Adrenal gland (tissue), 12 donors: Measurements from ENCODE around the gene THSD4. TPM values are rescaled to one million over a fixed set of nuclear protein-coding genes. Genes with fewer than 3 reads are reported as not detected.

Experiments used
- DNase-seq, 7 donors: peaks; one replicate each; pipeline ENCODE4 v3.0.0-alpha.2; 2019 to 2020
- H3K27ac ChIP-seq, 5 donors: fragments of 200-600 bp; sonication (generic) in 4 of 5; 1 replicate in 3 of 5; 2 replicates in 2 of 5; pipeline versions ENCODE4 v1.5.1 to v1.8.0; 2016 to 2020; ENCODE audit warnings: mild to moderate bottlenecking in 1 of 5
- H3K27me3 ChIP-seq: fragments of 200-600 bp; 2 replicates; pipeline ENCODE4 v1.8.0; 2021
- H3K36me3 ChIP-seq, 2 donors: fragments of 200-600 bp; replicated peaks in 1 of 2; 1 replicate in 1 of 2; 2 replicates in 1 of 2; pipeline versions ENCODE4 v1.5.1 to v1.8.0; 2018 to 2022
- H3K4me1 ChIP-seq, 2 donors: fragments of 200-600 bp; replicated peaks in 1 of 2; 1 replicate in 1 of 2; 2 replicates in 1 of 2; pipeline versions ENCODE4 v1.5.1 to v1.8.0; 2018 to 2021
- H3K4me3 ChIP-seq, 4 donors: fragments of 200-600 bp; sonication (generic) in 3 of 4; one replicate each; pipeline ENCODE4 v1.5.1; 2016 to 2018
- H3K9me3 ChIP-seq, 3 donors: fragments of 200-600 bp; sonication (generic) in 1 of 3; replicated peaks in 1 of 3; 1 replicate in 2 of 3; 2 replicates in 1 of 3; pipeline versions ENCODE4 v1.5.1 to v1.8.0; 2016 to 2021
- POLR2A ChIP-seq, 2 donors: fragments of 450-650 bp; IDR thresholded peaks; one replicate each; pipeline ENCODE4 v1.6.1; 2017; ENCODE audit warnings: antibody characterized with exemption in 2 of 2, mild to moderate bottlenecking in 2 of 2, moderate library complexity in 1 of 2
- WGBS, 4 donors: extraction: QIAGEN DNeasy Blood & Tissue Kit in 2 of 4; methylation state at CpG; one replicate each; pipeline versions ENCODE4 v1.1.5 to v1.1.7; 2013 to 2017; 5-methylcytosine and 5-hydroxymethylcytosine counted together
- intact Hi-C, 2 donors: fragments of 100-400 bp; cut with DNase I; formaldehyde crosslinking; loops; one replicate each; pipeline versions ENCODE4 v1.14.1 to v1.15.0; 2022 to 2023
- polyA plus RNA-seq, 3 donors: library from polyadenylated mRNA; stranded (reverse); fragments of 200-250 nt in 2 of 3; fragments of 350-450 nt in 1 of 3; fragmentation: Illumina TruSeq in 1 of 3; extraction: RNeasy Lipid Tissue Mini Kit (QIAGEN cat#74804) in 1 of 3; gene quantifications; one replicate each; pipeline ENCODE4 v1.2.3, GENCODE V29; 2013 to 2014
- total RNA-seq, 9 donors: library from RNA; depleted of rRNA in 4 of 9; stranded (reverse); fragments of >200 nt in 4 of 9; fragments of 120-200 nt in 1 of 9; fragmentation: NEBNext Ultra II Directional in 1 of 9; extraction: Animal tissue kit (Norgen Biotek cat#: 25700) in 1 of 9; gene quantifications; one replicate each; pipeline versions ENCODE4 v1.1.0 to v1.2.4, GENCODE V29; 2013 to 2023
- TF ChIP-seq, protein P1 (sequence below), 6 experiments: fragments of 450-650 bp in 4 of 6; fragments of 200-600 bp in 2 of 6; sonication (generic) in 1 of 6; IDR thresholded peaks; 1 replicate in 5 of 6; 2 replicates in 1 of 6; pipeline versions ENCODE4 v1.5.1 to v1.8.0; 2016 to 2021; ENCODE audit warnings: antibody characterized with exemption in 6 of 6, mild to moderate bottlenecking in 2 of 6, moderate library complexity in 1 of 6
- donor health status: healthy with polysubstance abuse.
- donor health status: Bipolar disorder and iron deficiency.
- donor health status: DM: yes; HTN: yes; CAD: no.
- donor health status: DM: no; HTN: no; CAD: no.
- donor health status: DM: no; HTN: no; CAD: no.
- donor health status: DM: yes; HTN: yes; CAD: no.

The THSD4 gene
- total and polyA plus RNA-seq, 12 donors, result 5.3 to 53.2 (median 23.2) TPM

DNA sequence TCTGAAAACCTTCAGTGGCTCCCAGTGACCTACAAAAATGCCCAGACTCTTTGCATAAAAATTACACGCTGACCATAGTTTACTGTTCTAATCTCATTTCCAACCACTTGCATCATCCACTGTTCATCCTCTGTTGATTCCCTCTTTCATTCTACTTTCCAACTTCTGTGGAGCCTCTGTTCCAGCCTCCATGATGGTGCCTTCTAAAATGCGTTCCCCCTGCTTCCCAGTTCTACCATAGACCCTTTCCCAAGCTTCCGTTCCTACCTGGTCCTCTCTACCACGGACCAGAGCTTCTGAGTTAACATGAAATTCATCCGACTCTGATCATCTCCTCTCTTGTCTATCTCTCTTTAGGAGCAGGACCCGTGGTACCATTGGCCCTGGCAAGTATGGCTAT lies 127.0 kb downstream of the THSD4 start:
- 93 to 98% (median 96%) methylated on average over 6 of the region's 6 CpGs for WGBS, 4 donors
- H3K4me1 ChIP-seq, result no peaks in the 10 kb centered on the region
- TF ChIP-seq, protein P1, sequence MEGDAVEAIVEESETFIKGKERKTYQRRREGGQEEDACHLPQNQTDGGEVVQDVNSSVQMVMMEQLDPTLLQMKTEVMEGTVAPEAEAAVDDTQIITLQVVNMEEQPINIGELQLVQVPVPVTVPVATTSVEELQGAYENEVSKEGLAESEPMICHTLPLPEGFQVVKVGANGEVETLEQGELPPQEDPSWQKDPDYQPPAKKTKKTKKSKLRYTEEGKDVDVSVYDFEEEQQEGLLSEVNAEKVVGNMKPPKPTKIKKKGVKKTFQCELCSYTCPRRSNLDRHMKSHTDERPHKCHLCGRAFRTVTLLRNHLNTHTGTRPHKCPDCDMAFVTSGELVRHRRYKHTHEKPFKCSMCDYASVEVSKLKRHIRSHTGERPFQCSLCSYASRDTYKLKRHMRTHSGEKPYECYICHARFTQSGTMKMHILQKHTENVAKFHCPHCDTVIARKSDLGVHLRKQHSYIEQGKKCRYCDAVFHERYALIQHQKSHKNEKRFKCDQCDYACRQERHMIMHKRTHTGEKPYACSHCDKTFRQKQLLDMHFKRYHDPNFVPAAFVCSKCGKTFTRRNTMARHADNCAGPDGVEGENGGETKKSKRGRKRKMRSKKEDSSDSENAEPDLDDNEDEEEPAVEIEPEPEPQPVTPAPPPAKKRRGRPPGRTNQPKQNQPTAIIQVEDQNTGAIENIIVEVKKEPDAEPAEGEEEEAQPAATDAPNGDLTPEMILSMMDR (IDR thresholded peaks at IDR 0.05), result no peak
- no peak for TF ChIP-seq POLR2A (IDR thresholded peaks at IDR 0.05)
- no peak overlapping the region for H3K4me3 ChIP-seq
- no peak overlapping the region for H3K27ac ChIP-seq
- no peaks in the 10 kb centered on the region for H3K9me3 ChIP-seq
- no peak for DNase-seq
- no peaks in the 10 kb centered on the region for H3K36me3 ChIP-seq
- H3K27me3 ChIP-seq, result no peaks in the 10 kb centered on the region
- intact Hi-C loops, result loop anchor here in 1 of 2 donors (10.0 kb wide), 1 partner anchor 127 kb away; the partner anchor contains the start of gene THSD4

DNA sequence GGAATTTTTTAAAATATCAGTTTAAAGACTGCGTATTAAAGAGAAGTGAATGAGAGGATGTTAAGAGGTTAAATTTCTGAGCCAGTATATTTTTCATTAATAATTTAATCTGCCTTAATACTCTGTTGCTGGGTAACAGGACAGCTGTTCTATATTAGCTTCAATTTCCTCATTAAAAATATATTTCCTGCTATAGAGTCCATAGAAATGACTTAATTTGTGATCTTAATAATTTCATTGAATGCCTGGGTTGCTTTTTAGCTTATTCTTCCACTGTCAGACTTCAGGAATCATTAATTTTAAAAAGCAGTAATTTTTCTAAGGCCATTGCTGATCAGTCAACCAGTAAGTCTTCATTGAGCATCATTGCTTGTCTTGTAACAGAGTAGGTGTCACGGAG lies 129.0 kb downstream of the THSD4 start:
- Histone ChIP-seq H3K9me3 (no peaks in the 10 kb centered on the region), H3K27me3 (no peaks in the 10 kb centered on the region), H3K27ac (no peak overlapping the region), H3K4me1 (peaks cover 0 to 9% of the 10 kb centered on the region in 2 donors), H3K4me3 (no peak overlapping the region), H3K36me3 (no peaks in the 10 kb centered on the region)
- WGBS, 4 donors, result 93 to 98% (median 95%) methylated on average over 2 of the region's 2 CpGs
- intact Hi-C loops, result loop anchor here in 1 of 2 donors (10.0 kb wide), 1 partner anchor 129 kb away; the partner anchor contains the start of gene THSD4
- no peak for DNase-seq
- no peak for TF ChIP-seq POLR2A (IDR thresholded peaks at IDR 0.05)
- TF ChIP-seq, protein P1 (IDR thresholded peaks at IDR 0.05), result no peak

DNA sequence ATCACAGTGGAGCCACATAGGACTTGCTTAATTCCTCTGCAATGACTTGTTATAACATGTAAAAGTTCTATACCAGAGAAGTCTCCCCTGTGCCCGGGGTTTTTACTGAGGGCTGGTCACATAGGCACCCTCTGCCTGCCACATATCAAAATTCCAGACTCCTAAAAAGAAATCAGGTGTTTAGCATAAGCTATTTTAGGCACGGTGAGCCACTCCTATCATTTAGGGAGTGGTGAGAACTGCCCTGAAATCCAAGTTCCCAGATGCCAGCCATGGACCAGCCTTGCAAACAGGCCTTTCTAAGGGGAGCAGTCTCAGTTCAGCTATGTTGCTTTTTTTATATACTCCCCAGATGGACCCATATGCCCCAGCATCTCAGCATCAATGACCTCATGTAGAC lies 130.3 kb downstream of the THSD4 start:
- 83 to 96% (median 93%) methylated on average over 2 of the region's 2 CpGs for WGBS, 4 donors
- H3K9me3 ChIP-seq, result no peaks in the 10 kb centered on the region
- peaks cover 0 to 9% of the 10 kb centered on the region in 2 donors for H3K4me1 ChIP-seq
- DNase-seq, result no peak
- TF ChIP-seq POLR2A (IDR thresholded peaks at IDR 0.05), result no peak
- TF ChIP-seq, protein P1 (IDR thresholded peaks at IDR 0.05), result no peak
- H3K4me3 ChIP-seq, result no peak overlapping the region
- no peaks in the 10 kb centered on the region for H3K27me3 ChIP-seq
- no peak overlapping the region for H3K27ac ChIP-seq
- intact Hi-C loops, result loop anchor here in 1 of 2 donors (10.0 kb wide), 1 partner anchor 131 kb away; the partner anchor contains the start of gene THSD4
- H3K36me3 ChIP-seq, result no peaks in the 10 kb centered on the region

DNA sequence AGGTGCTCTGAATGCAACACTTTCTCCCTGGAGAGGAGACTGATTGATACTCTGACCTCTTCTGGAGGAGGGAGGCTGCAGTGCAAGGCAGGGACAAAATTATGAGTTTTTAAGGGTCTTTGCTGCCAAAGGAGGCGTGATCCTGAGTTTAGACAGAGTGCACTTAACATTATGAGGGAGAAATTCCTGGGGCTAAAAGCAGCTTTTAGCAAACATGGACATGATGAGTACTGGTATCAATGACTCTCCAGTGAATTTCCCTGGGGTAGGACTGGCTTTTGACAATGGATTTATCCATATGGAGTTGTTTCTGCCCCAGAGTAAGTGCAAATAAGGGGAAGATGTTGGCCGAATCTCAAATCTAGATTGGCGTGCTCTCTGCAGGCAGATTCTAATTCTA lies 133.1 kb downstream of the THSD4 start:
- Histone ChIP-seq H3K9me3 (no peaks in the 10 kb centered on the region), H3K27me3 (no peaks in the 10 kb centered on the region), H3K4me1 (peaks cover 0 to 30% of the 10 kb centered on the region in 2 donors), H3K36me3 (no peaks in the 10 kb centered on the region), H3K4me3 (no peak overlapping the region), H3K27ac (no peak overlapping the region)
- DNase-seq, result no peak
- TF ChIP-seq, protein P1 (IDR thresholded peaks at IDR 0.05), result no peak
- TF ChIP-seq POLR2A (IDR thresholded peaks at IDR 0.05), result no peak
- intact Hi-C loops, result loop anchor here in 1 of 2 donors (10.0 kb wide), 1 partner anchor 134 kb away; the partner anchor contains the start of gene THSD4
- WGBS, 4 donors, result 82 to 87% (median 84%) methylated on average over 3 of the region's 3 CpGs
